GM12873 (cell line): ENCODE measurements around the gene POLR3GL.

Experiments
- CTCF ChIP-seq: IDR thresholded peaks from 2 replicates; pipeline ENCODE4 v1.5.1; 2012; ENCODE audit warnings: low read depth, mild to moderate bottlenecking, moderate library complexity, low read length, control low read depth; ENCODE audit not compliant: insufficient read depth; ENCODE audit errors: missing control alignments

POLR3GL gene

GRCh38 chr1:145965119-145965744 lies 742 bp downstream of the POLR3GL start:
- TF ChIP-seq CTCF, result no peak

GRCh38 chr1:145967288-145967687 lies 2.8 kb downstream of the POLR3GL start:
- TF ChIP-seq CTCF, result no peak

GRCh38 chr1:145972580-145972979 lies 8.1 kb downstream of the POLR3GL start:
- TF ChIP-seq CTCF, result no peak

GRCh38 chr1:145974721-145975120 lies 10.2 kb downstream of the POLR3GL start:
- TF ChIP-seq CTCF, result no peak

GRCh38 chr1:145975216-145975615 lies 10.7 kb downstream of the POLR3GL start:
- TF ChIP-seq CTCF, result no peak

GRCh38 chr1:145977016-145977415 lies 12.5 kb downstream of the POLR3GL start:
- no peak for TF ChIP-seq CTCF

GRCh38 chr1:145977486-145978470 lies 13.3 kb downstream of the POLR3GL start:
- peak; percentile 87 for TF ChIP-seq CTCF
